ENCODE measurements around the gene AQP5.

AQP5 gene

GRCh38 chr12:49998453-49998852 is 36.8 kb downstream of the AQP5 start:
- no peak overlapping the region for H3K4me3 ChIP-seq (ENCODE audit: low read depth, low read length)
- TF ChIP-seq CTCF (IDR thresholded peaks at IDR 0.05; ENCODE audit: low read depth, low read length), result no peak

- TF ChIP-seq CTCF (IDR thresholded peaks at IDR 0.05; ENCODE audit: low read depth, low read length), result no peak
- H3K4me3 ChIP-seq (ENCODE audit: low read depth, low read length), result no peak overlapping the region
Measured at GRCh38 chr12:50003595-50003994, 41.9 kb downstream of the AQP5 start.

- no peak for TF ChIP-seq CTCF (IDR thresholded peaks at IDR 0.05; ENCODE audit: low read depth, low read length)
Measured at GRCh38 chr12:50004696-50005095, 43.0 kb downstream of the AQP5 start.

GRCh38 chr12:50005175-50005574 is 43.5 kb downstream of the AQP5 start:
- no peak overlapping the region for H3K4me3 ChIP-seq (ENCODE audit: low read depth, low read length)
- TF ChIP-seq CTCF (IDR thresholded peaks at IDR 0.05; ENCODE audit: low read depth, low read length), result no peak

More at GRCh38 chr12:50004696-50005095, 43.0 kb downstream of the AQP5 start:
- H3K4me3 ChIP-seq (ENCODE audit: low read depth, low read length), result no peak overlapping the region

- no peak for TF ChIP-seq CTCF (IDR thresholded peaks at IDR 0.05; ENCODE audit: low read depth, low read length)
- H3K4me3 ChIP-seq (ENCODE audit: low read depth, low read length), result no peak overlapping the region
Measured at GRCh38 chr12:50006280-50006679, 44.6 kb downstream of the AQP5 start.

- TF ChIP-seq CTCF (IDR thresholded peaks at IDR 0.05; ENCODE audit: low read depth, low read length), result no peak
- no peak overlapping the region for H3K4me3 ChIP-seq (ENCODE audit: low read depth, low read length)
Measured at GRCh38 chr12:50006754-50007442, 45.2 kb downstream of the AQP5 start.

GRCh38 chr12:50013361-50014147 is 51.9 kb downstream of the AQP5 start:
- no peak overlapping the region for H3K4me3 ChIP-seq (ENCODE audit: low read depth, low read length)
- TF ChIP-seq CTCF (IDR thresholded peaks at IDR 0.05; ENCODE audit: low read depth, low read length), result no peak
